Sigmoid colon (tissue), 4 donors: Measurements from ENCODE around the gene CDH13.

Source experiments
- CTCF ChIP-seq, 4 experiments: fragments of 450-650 bp in 3 of 4; fragments of 200-600 bp in 1 of 4; IDR thresholded peaks; one replicate each; pipeline ENCODE4 v1.5.1; 2016 to 2019; ENCODE audit warnings: antibody characterized with exemption in 4 of 4, mild to moderate bottlenecking in 3 of 4, moderate library complexity in 2 of 4
- EP300 ChIP-seq, 4 donors: sonication (generic); formaldehyde crosslinking; IDR thresholded peaks; one replicate each; pipeline ENCODE4 v1.6.1; 2017; ENCODE audit warnings: antibody characterized with exemption in 4 of 4
- POLR2A ChIP-seq, 2 donors: fragments of 450-650 bp; IDR thresholded peaks; one replicate each; pipeline ENCODE4 v1.6.1; 2016; ENCODE audit warnings: antibody characterized with exemption in 2 of 2, mild to moderate bottlenecking in 2 of 2, moderate library complexity in 2 of 2
- POLR2AphosphoS5 ChIP-seq, 4 donors: sonication (generic); formaldehyde crosslinking; IDR thresholded peaks; one replicate each; pipeline ENCODE4 v1.6.1; 2017; ENCODE audit warnings: antibody characterized with exemption in 4 of 4

GRCh38 chr16:83220066-83220465, 593.3 kb downstream of the CDH13 start:
- TF ChIP-seq CTCF (IDR thresholded peaks at IDR 0.05) (no peak), POLR2A (IDR thresholded peaks at IDR 0.05) (no peak), POLR2AphosphoS5 (IDR thresholded peaks at IDR 0.05) (no peak), EP300 (IDR thresholded peaks at IDR 0.05) (no peak)
